ENCODE data around the gene MAPK1IP1L.

Gene MAPK1IP1L

GRCh38 chr14:55070981-55071411 lies 19.5 kb downstream of the MAPK1IP1L start:
- Histone ChIP-seq H2AK5ac (ENCODE audit: low read length) (no peak overlapping the region), H3K4ac (ENCODE audit: low read depth, low read length) (no peak overlapping the region), H3K27ac (ENCODE audit: low read depth, low read length) (no peak overlapping the region), H3K79me2 (ENCODE audit: control insufficient read depth, insufficient read depth, low read length) (no peaks in the 10 kb centered on the region), H3K27me3 (ENCODE audit: insufficient read depth, low read length, poor library complexity) (no peaks in the 10 kb centered on the region), H3K9ac (ENCODE audit: low read length) (no peak overlapping the region), H3K56ac (ENCODE audit: low read length) (no peak overlapping the region), H2BK5ac (ENCODE audit: low read length) (no peak overlapping the region), H3K36me3 (ENCODE audit: control insufficient read depth, insufficient read depth, low read length) (no peaks in the 10 kb centered on the region), H4K5ac (ENCODE audit: low read length) (no peak overlapping the region), H3K4me2 (ENCODE audit: low read length) (no peak overlapping the region), H4K8ac (ENCODE audit: low read depth, low read length) (no peak overlapping the region), H2BK15ac (replicated peaks; ENCODE audit: low read depth) (no peak overlapping the region), H3K18ac (ENCODE audit: low read length) (no peak overlapping the region), H3K4me1 (ENCODE audit: control insufficient read depth, low read depth, low read length) (no peaks in the 10 kb centered on the region), H3K23ac (ENCODE audit: low read length) (no peak overlapping the region), H3K4me3 (ENCODE audit: low read length) (no peak overlapping the region), H3K79me1 (ENCODE audit: low read length) (no peaks in the 10 kb centered on the region), H2BK120ac (ENCODE audit: low read depth, low read length) (no peak overlapping the region)
- DNase-seq = no peak
- no CpG with 5 or more reads among the region's 4 CpGs for WGBS (ENCODE audit: extremely low coverage, insufficient coverage, low lambda C conversion rate)

GRCh38 chr14:55071870-55072640 lies 20.6 kb downstream of the MAPK1IP1L start:
- Histone ChIP-seq H3K27ac (ENCODE audit: low read depth, low read length) (no peak overlapping the region), H3K4ac (ENCODE audit: low read depth, low read length) (no peak overlapping the region), H2BK120ac (ENCODE audit: low read depth, low read length) (no peak overlapping the region), H3K36me3 (ENCODE audit: control insufficient read depth, insufficient read depth, low read length) (no peaks in the 10 kb centered on the region), H3K9ac (ENCODE audit: low read length) (no peak overlapping the region), H3K56ac (ENCODE audit: low read length) (no peak overlapping the region), H3K18ac (ENCODE audit: low read length) (no peak overlapping the region), H3K79me1 (ENCODE audit: low read length) (no peaks in the 10 kb centered on the region), H3K4me3 (ENCODE audit: low read length) (no peak overlapping the region), H3K27me3 (ENCODE audit: insufficient read depth, low read length, poor library complexity) (no peaks in the 10 kb centered on the region), H3K4me1 (ENCODE audit: control insufficient read depth, low read depth, low read length) (no peaks in the 10 kb centered on the region), H3K79me2 (ENCODE audit: control insufficient read depth, insufficient read depth, low read length) (no peaks in the 10 kb centered on the region), H3K23ac (ENCODE audit: low read length) (no peak overlapping the region), H4K8ac (ENCODE audit: low read depth, low read length) (no peak overlapping the region), H2BK5ac (ENCODE audit: low read length) (no peak overlapping the region), H4K5ac (ENCODE audit: low read length) (no peak overlapping the region), H3K4me2 (ENCODE audit: low read length) (no peak overlapping the region), H2BK15ac (replicated peaks; ENCODE audit: low read depth) (no peak overlapping the region), H2AK5ac (ENCODE audit: low read length) (no peak overlapping the region)
- no peak for DNase-seq
- WGBS (ENCODE audit: extremely low coverage, insufficient coverage, low lambda C conversion rate) = no CpG with 5 or more reads among the region's 10 CpGs

- Histone ChIP-seq H2BK120ac (ENCODE audit: low read depth, low read length) (no peak overlapping the region), H3K27me3 (ENCODE audit: insufficient read depth, low read length, poor library complexity) (no peaks in the 10 kb centered on the region), H4K5ac (ENCODE audit: low read length) (no peak overlapping the region), H4K8ac (ENCODE audit: low read depth, low read length) (no peak overlapping the region), H3K4me1 (ENCODE audit: control insufficient read depth, low read depth, low read length) (no peaks in the 10 kb centered on the region), H3K4me3 (ENCODE audit: low read length) (no peak overlapping the region), H2AK5ac (ENCODE audit: low read length) (no peak overlapping the region), H2BK5ac (ENCODE audit: low read length) (no peak overlapping the region), H3K79me2 (ENCODE audit: control insufficient read depth, insufficient read depth, low read length) (no peaks in the 10 kb centered on the region), H3K79me1 (ENCODE audit: low read length) (no peaks in the 10 kb centered on the region), H3K4me2 (ENCODE audit: low read length) (no peak overlapping the region), H3K9ac (ENCODE audit: low read length) (no peak overlapping the region), H2BK15ac (replicated peaks; ENCODE audit: low read depth) (no peak overlapping the region), H3K4ac (ENCODE audit: low read depth, low read length) (no peak overlapping the region), H3K23ac (ENCODE audit: low read length) (no peak overlapping the region), H3K27ac (ENCODE audit: low read depth, low read length) (no peak overlapping the region), H3K56ac (ENCODE audit: low read length) (no peak overlapping the region), H3K18ac (ENCODE audit: low read length) (no peak overlapping the region), H3K36me3 (ENCODE audit: control insufficient read depth, insufficient read depth, low read length) (no peaks in the 10 kb centered on the region)
- no CpG with 5 or more reads among the region's 2 CpGs for WGBS (ENCODE audit: extremely low coverage, insufficient coverage, low lambda C conversion rate)
- DNase-seq = no peak
Measured at GRCh38 chr14:55073856-55074255, 22.4 kb downstream of the MAPK1IP1L start.

- H2BK5ac ChIP-seq (ENCODE audit: low read length) = no peak overlapping the region
- no peak overlapping the region for H3K27ac ChIP-seq (ENCODE audit: low read depth, low read length)
- H3K27me3 ChIP-seq (ENCODE audit: insufficient read depth, low read length, poor library complexity) = no peaks in the 10 kb centered on the region
- H3K56ac ChIP-seq (ENCODE audit: low read length) = no peak overlapping the region
- H3K4me1 ChIP-seq (ENCODE audit: control insufficient read depth, low read depth, low read length) = no peaks in the 10 kb centered on the region
- H3K4me2 ChIP-seq (ENCODE audit: low read length) = no peak overlapping the region
- no peak overlapping the region for H3K23ac ChIP-seq (ENCODE audit: low read length)
- no peak overlapping the region for H3K18ac ChIP-seq (ENCODE audit: low read length)
- H3K4me3 ChIP-seq (ENCODE audit: low read length) = no peak overlapping the region
- H3K4ac ChIP-seq (ENCODE audit: low read depth, low read length) = no peak overlapping the region
- no peaks in the 10 kb centered on the region for H3K79me1 ChIP-seq (ENCODE audit: low read length)
- H2AK5ac ChIP-seq (ENCODE audit: low read length) = no peak overlapping the region
- no peak overlapping the region for H2BK15ac ChIP-seq (replicated peaks; ENCODE audit: low read depth)
- H2BK120ac ChIP-seq (ENCODE audit: low read depth, low read length) = no peak overlapping the region
- WGBS (ENCODE audit: extremely low coverage, insufficient coverage, low lambda C conversion rate) = no CpG with 5 or more reads among the region's 5 CpGs
- no peaks in the 10 kb centered on the region for H3K36me3 ChIP-seq (ENCODE audit: control insufficient read depth, insufficient read depth, low read length)
- H4K5ac ChIP-seq (ENCODE audit: low read length) = no peak overlapping the region
- no peaks in the 10 kb centered on the region for H3K79me2 ChIP-seq (ENCODE audit: control insufficient read depth, insufficient read depth, low read length)
- peak; percentile 52 for DNase-seq
- H3K9ac ChIP-seq (ENCODE audit: low read length) = no peak overlapping the region
- no peak overlapping the region for H4K8ac ChIP-seq (ENCODE audit: low read depth, low read length)
Measured at GRCh38 chr14:55074662-55075061, 23.2 kb downstream of the MAPK1IP1L start.

- H2BK5ac ChIP-seq (ENCODE audit: low read length) = no peak overlapping the region
- no peak overlapping the region for H3K56ac ChIP-seq (ENCODE audit: low read length)
- no peak overlapping the region for H3K4ac ChIP-seq (ENCODE audit: low read depth, low read length)
- no peak overlapping the region for H3K23ac ChIP-seq (ENCODE audit: low read length)
- no peaks in the 10 kb centered on the region for H3K36me3 ChIP-seq (ENCODE audit: control insufficient read depth, insufficient read depth, low read length)
- no peak overlapping the region for H2BK15ac ChIP-seq (replicated peaks; ENCODE audit: low read depth)
- H3K79me1 ChIP-seq (ENCODE audit: low read length) = no peaks in the 10 kb centered on the region
- no peaks in the 10 kb centered on the region for H3K79me2 ChIP-seq (ENCODE audit: control insufficient read depth, insufficient read depth, low read length)
- no peak overlapping the region for H4K8ac ChIP-seq (ENCODE audit: low read depth, low read length)
- no peak overlapping the region for H3K4me3 ChIP-seq (ENCODE audit: low read length)
- no peak overlapping the region for H2AK5ac ChIP-seq (ENCODE audit: low read length)
- no peak overlapping the region for H4K5ac ChIP-seq (ENCODE audit: low read length)
- no peak overlapping the region for H3K4me2 ChIP-seq (ENCODE audit: low read length)
- no peak overlapping the region for H3K18ac ChIP-seq (ENCODE audit: low read length)
- H3K9ac ChIP-seq (ENCODE audit: low read length) = no peak overlapping the region
- no peak for DNase-seq
- H3K27me3 ChIP-seq (ENCODE audit: insufficient read depth, low read length, poor library complexity) = no peaks in the 10 kb centered on the region
- no peak overlapping the region for H2BK120ac ChIP-seq (ENCODE audit: low read depth, low read length)
- no peak overlapping the region for H3K27ac ChIP-seq (ENCODE audit: low read depth, low read length)
- H3K4me1 ChIP-seq (ENCODE audit: control insufficient read depth, low read depth, low read length) = no peaks in the 10 kb centered on the region
- no CpG with 5 or more reads among the region's 3 CpGs for WGBS (ENCODE audit: extremely low coverage, insufficient coverage, low lambda C conversion rate)
Measured at GRCh38 chr14:55075628-55076175, 24.3 kb downstream of the MAPK1IP1L start.

Measured in mesendoderm (in vitro differentiated cells).